Right lobe of liver (tissue), 6 donors: ENCODE measurements around the gene CNFN. TPM values are rescaled to one million over a fixed set of nuclear protein-coding genes. Genes with fewer than 3 reads are reported as not detected.

Experiments
- ATAC-seq, 4 donors: fragments of 200-7000 bp; cut with Tn5 transposase; one replicate each; pipeline ENCODE4 v1.9.1; 2020; ENCODE audit warnings: mild to moderate bottlenecking in 4 of 4, moderate library complexity in 4 of 4
- DNase-seq, 3 donors: peaks; one replicate each; pipeline ENCODE4 v3.0.0-alpha.2; 2020
- H3K27ac ChIP-seq, 3 donors: fragments of 200-600 bp; one replicate each; pipeline ENCODE4 v1.8.0; 2022
- H3K27me3 ChIP-seq, 2 donors: fragments of 200-600 bp; one replicate each; pipeline ENCODE4 v1.8.0; 2022
- H3K36me3 ChIP-seq, 4 donors: fragments of 200-600 bp; sonication (generic) in 1 of 4; one replicate each; pipeline versions ENCODE4 v1.5.1 to v1.8.0; 2017 to 2022; ENCODE audit warnings: control low read depth in 1 of 4
- H3K4me1 ChIP-seq, 4 donors: fragments of 200-600 bp; sonication (generic) in 1 of 4; one replicate each; pipeline versions ENCODE4 v1.5.1 to v1.8.0; 2017 to 2022; ENCODE audit warnings: control low read depth in 1 of 4
- H3K4me3 ChIP-seq, 3 donors: fragments of 200-600 bp; one replicate each; pipeline ENCODE4 v1.8.0; 2022
- H3K9me3 ChIP-seq, 4 donors: fragments of 200-600 bp; sonication (generic) in 1 of 4; one replicate each; pipeline versions ENCODE4 v1.5.1 to v1.8.0; 2017 to 2022; ENCODE audit warnings: control low read depth in 1 of 4
- POLR2A ChIP-seq: fragments of 450-650 bp; IDR thresholded peaks from one replicate; pipeline ENCODE4 v1.6.1; 2017; ENCODE audit warnings: antibody characterized with exemption, mild to moderate bottlenecking
- WGBS: methylation state at CpG from one replicate; pipeline ENCODE4 v1.1.6; 2018; ENCODE audit warnings: low coverage, low lambda C conversion rate; ENCODE audit not compliant: insufficient coverage; ENCODE audit errors: missing lambda C conversion rate; 5-methylcytosine and 5-hydroxymethylcytosine counted together
- intact Hi-C, 2 donors: fragments of 100-400 bp; cut with DNase I; formaldehyde crosslinking; loops; one replicate each; pipeline versions ENCODE4 v1.11.2 to v1.14.1; 2022
- total RNA-seq, 6 experiments: library from RNA; depleted of rRNA in 2 of 6; stranded (reverse); fragments of >200 nt in 2 of 6; fragmentation: NEBNext Ultra II Directional in 3 of 6; extraction: Animal tissue kit (Norgen Biotek cat#: 25700) in 3 of 6; gene quantifications; one replicate each; pipeline versions ENCODE4 v1.1.0 to v1.2.4, GENCODE V29; 2016 to 2023
- TF ChIP-seq, protein P1 (sequence below), 4 donors: fragments of 200-600 bp in 3 of 4; fragments of 450-650 bp in 1 of 4; IDR thresholded peaks; one replicate each; pipeline versions ENCODE4 v1.5.1 to v1.8.0; 2016 to 2022; ENCODE audit warnings: antibody characterized with exemption in 4 of 4, mild to moderate bottlenecking in 2 of 4
- donor health status: DM: no; HTN: yes; CAD: no.
- donor health status: DM: no; HTN: no; CAD: no.
- donor health status: DM: no; HTN: no; CAD: no.
- donor health status: DM: no; HTN: yes; CAD: no.
- donor health status: DM: no; HTN: yes; CAD: no.

The CNFN gene
- total RNA-seq, 6 experiments from 2014 or later = not detected

- Histone ChIP-seq H3K9me3 (no peaks in the 10 kb centered on the region), H3K27ac (no peak overlapping the region), H3K27me3 (no peaks in the 10 kb centered on the region), H3K36me3 (no peaks in the 10 kb centered on the region), H3K4me1 (peaks cover 0 to 9% (median 2%) of the 10 kb centered on the region in 4 donors), H3K4me3 (no peak overlapping the region)
- TF ChIP-seq, protein P1, sequence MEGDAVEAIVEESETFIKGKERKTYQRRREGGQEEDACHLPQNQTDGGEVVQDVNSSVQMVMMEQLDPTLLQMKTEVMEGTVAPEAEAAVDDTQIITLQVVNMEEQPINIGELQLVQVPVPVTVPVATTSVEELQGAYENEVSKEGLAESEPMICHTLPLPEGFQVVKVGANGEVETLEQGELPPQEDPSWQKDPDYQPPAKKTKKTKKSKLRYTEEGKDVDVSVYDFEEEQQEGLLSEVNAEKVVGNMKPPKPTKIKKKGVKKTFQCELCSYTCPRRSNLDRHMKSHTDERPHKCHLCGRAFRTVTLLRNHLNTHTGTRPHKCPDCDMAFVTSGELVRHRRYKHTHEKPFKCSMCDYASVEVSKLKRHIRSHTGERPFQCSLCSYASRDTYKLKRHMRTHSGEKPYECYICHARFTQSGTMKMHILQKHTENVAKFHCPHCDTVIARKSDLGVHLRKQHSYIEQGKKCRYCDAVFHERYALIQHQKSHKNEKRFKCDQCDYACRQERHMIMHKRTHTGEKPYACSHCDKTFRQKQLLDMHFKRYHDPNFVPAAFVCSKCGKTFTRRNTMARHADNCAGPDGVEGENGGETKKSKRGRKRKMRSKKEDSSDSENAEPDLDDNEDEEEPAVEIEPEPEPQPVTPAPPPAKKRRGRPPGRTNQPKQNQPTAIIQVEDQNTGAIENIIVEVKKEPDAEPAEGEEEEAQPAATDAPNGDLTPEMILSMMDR (IDR thresholded peaks at IDR 0.05) = no peak
- no peak for TF ChIP-seq POLR2A
- ATAC-seq = no peak
- intact Hi-C loops = no loop called here
- no peak for DNase-seq
- 17% methylated on average over 1 of the region's 9 CpGs for WGBS
Observed at GRCh38 chr19:42421591-42422031, 31.5 kb upstream of the CNFN start.

DNA sequence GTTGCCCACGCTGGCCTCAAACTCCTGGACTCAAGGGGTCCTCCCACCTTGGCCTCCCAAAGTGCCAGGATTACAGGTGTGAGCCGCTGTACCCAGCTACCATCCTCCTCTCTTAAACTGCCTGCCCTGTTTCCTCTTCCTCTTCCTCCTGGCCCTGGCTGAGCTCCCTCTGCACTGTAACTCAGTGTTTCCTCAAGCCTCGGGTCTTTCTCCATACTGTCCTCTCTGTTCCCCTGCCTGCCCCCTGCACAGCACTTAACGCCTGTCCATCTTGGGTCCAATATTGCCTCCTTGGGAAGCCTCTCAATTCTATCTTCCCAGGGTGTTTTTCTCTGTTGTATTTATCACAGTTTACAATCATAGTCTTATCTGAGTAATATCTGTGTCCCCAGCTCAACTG is 31.0 kb upstream of the CNFN start:
- H3K27me3 ChIP-seq = no peaks in the 10 kb centered on the region
- WGBS = 77% methylated on average over 3 of the region's 4 CpGs
- ATAC-seq (no peak), DNase-seq (no peak)
- no peak overlapping the region for H3K27ac ChIP-seq
- H3K4me1 ChIP-seq = peaks cover 0 to 9% (median 2%) of the 10 kb centered on the region in 4 donors
- H3K9me3 ChIP-seq = no peaks in the 10 kb centered on the region
- TF ChIP-seq, protein P1 (IDR thresholded peaks at IDR 0.05) = no peak
- no peak for TF ChIP-seq POLR2A
- no peak overlapping the region for H3K4me3 ChIP-seq
- intact Hi-C loops = no loop called here
- no peaks in the 10 kb centered on the region for H3K36me3 ChIP-seq

GRCh38 chr19:42420055-42420544 is 30.0 kb upstream of the CNFN start:
- no peaks in the 10 kb centered on the region for H3K9me3 ChIP-seq
- no peak overlapping the region for H3K27ac ChIP-seq
- ATAC-seq (peak; percentile 63 to 74 (median 69)), DNase-seq (peak in 1 of 3 donors; percentile 68)
- TF ChIP-seq, protein P1 (IDR thresholded peaks at IDR 0.05) = peak; percentile 67 to 82 (median 74)
- TF ChIP-seq POLR2A = no peak
- no peak overlapping the region for H3K4me3 ChIP-seq
- no peaks in the 10 kb centered on the region for H3K36me3 ChIP-seq
- H3K4me1 ChIP-seq = peaks cover 0 to 9% (median 2%) of the 10 kb centered on the region in 4 donors
- WGBS = 34% methylated on average over 5 of the region's 10 CpGs
- no peaks in the 10 kb centered on the region for H3K27me3 ChIP-seq
- intact Hi-C loops = no loop called here

DNA sequence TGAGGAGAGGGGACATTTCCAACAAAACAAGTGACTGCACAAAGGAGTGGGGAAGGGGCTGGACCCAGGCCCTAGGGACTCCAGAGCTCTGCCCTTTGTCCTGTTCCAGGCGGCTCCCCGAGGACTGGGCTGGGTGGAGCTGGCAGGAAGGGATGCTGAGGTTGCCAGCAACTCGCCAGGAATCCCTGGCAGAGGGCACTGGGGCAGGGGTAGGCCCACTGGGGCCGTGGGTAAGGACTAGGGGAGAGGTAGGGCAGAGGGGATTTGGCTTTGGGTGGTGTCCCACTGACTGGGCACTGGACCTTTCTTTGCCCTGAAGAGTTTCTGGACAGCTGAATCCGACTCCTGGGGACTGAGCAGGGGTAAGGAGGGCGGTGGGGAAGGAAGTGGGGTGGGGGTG is 29.2 kb upstream of the CNFN start:
- intact Hi-C loops = no loop called here
- TF ChIP-seq, protein P1 (IDR thresholded peaks at IDR 0.05) = no peak
- TF ChIP-seq POLR2A = no peak
- H3K4me1 ChIP-seq = peaks cover 0 to 9% (median 2%) of the 10 kb centered on the region in 4 donors
- 0% methylated on average over 1 of the region's 6 CpGs for WGBS
- peak in 2 of 4 donors; percentile 19 to 38 for ATAC-seq
- no peaks in the 10 kb centered on the region for H3K27me3 ChIP-seq
- H3K36me3 ChIP-seq = no peaks in the 10 kb centered on the region
- H3K27ac ChIP-seq = no peak overlapping the region
- H3K9me3 ChIP-seq = no peaks in the 10 kb centered on the region
- peak in 2 of 3 donors; percentile 56 to 62 for DNase-seq
- H3K4me3 ChIP-seq = no peak overlapping the region

- Histone ChIP-seq H3K27me3 (no peaks in the 10 kb centered on the region), H3K9me3 (no peaks in the 10 kb centered on the region), H3K36me3 (no peaks in the 10 kb centered on the region), H3K4me3 (no peak overlapping the region), H3K27ac (no peak overlapping the region), H3K4me1 (peaks cover 0 to 12% (median 6%) of the 10 kb centered on the region in 4 donors)
- TF ChIP-seq POLR2A = no peak
- TF ChIP-seq, protein P1 (IDR thresholded peaks at IDR 0.05) = no peak
- WGBS = no CpG with 5 or more reads among the region's 4 CpGs
- intact Hi-C loops = no loop called here
- ATAC-seq (no peak), DNase-seq (no peak)
Observed at GRCh38 chr19:42412661-42413076, 22.6 kb upstream of the CNFN start.
